Measurements from ENCODE around the gene BNC2. TPM values are rescaled to one million over a fixed set of nuclear protein-coding genes. Genes with fewer than 3 reads are reported as not detected.

BNC2 gene
- total RNA-seq, 4 donors from 2014 or later = 19.0 to 53.6 (median 25.3) TPM

DNA sequence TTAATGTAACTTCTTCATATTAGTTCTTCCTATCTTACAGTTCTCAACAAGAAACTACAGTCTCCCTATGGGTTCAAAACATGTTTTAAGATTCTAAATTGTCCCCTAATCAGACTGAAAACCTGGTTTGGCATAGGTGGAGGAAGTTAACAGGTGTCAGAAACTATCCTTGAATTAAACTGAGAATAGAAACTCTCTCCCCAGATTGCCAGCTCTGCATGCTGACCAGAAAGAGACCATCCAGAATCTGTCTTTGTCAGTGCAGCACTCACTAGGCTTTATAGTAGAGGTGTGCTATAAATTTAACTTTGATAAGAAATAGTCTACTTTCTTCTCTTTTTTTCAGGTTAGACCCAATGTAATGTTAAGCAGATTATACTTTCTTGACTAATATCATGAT is 63.8 kb downstream of the BNC2 start:
- DNase-seq (ENCODE audit: low spot score) = no peak
- TF ChIP-seq, protein P1, sequence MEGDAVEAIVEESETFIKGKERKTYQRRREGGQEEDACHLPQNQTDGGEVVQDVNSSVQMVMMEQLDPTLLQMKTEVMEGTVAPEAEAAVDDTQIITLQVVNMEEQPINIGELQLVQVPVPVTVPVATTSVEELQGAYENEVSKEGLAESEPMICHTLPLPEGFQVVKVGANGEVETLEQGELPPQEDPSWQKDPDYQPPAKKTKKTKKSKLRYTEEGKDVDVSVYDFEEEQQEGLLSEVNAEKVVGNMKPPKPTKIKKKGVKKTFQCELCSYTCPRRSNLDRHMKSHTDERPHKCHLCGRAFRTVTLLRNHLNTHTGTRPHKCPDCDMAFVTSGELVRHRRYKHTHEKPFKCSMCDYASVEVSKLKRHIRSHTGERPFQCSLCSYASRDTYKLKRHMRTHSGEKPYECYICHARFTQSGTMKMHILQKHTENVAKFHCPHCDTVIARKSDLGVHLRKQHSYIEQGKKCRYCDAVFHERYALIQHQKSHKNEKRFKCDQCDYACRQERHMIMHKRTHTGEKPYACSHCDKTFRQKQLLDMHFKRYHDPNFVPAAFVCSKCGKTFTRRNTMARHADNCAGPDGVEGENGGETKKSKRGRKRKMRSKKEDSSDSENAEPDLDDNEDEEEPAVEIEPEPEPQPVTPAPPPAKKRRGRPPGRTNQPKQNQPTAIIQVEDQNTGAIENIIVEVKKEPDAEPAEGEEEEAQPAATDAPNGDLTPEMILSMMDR (IDR thresholded peaks at IDR 0.05) = no peak

DNA sequence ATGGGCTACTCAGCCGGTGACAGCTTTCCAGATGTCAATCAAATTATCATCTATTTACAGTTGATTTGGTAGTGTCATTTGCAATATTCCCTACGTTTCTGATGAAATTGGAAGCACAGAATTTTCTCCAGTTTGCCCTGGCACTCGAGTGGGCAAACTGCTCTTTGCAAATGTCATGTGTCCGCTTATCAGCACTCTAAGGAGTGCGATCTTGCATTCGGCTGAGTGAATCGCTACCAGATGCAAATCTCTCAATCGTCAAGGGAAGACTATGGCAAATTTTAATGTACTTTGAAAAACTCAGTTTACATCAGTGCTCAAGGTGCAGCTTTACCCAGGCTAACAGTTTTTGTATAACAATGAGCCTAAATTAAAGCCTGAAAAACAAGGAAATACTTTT is 66.8 kb downstream of the BNC2 start:
- ATAC-seq (ENCODE audit: low FRiP score) = no peak
- TF ChIP-seq, protein P1 (IDR thresholded peaks at IDR 0.05) = no peak
- DNase-seq (ENCODE audit: low spot score) = no peak

More for the DNA sequence above, 63.8 kb downstream of the BNC2 start:
- no peak for ATAC-seq (ENCODE audit: low FRiP score)

DNA sequence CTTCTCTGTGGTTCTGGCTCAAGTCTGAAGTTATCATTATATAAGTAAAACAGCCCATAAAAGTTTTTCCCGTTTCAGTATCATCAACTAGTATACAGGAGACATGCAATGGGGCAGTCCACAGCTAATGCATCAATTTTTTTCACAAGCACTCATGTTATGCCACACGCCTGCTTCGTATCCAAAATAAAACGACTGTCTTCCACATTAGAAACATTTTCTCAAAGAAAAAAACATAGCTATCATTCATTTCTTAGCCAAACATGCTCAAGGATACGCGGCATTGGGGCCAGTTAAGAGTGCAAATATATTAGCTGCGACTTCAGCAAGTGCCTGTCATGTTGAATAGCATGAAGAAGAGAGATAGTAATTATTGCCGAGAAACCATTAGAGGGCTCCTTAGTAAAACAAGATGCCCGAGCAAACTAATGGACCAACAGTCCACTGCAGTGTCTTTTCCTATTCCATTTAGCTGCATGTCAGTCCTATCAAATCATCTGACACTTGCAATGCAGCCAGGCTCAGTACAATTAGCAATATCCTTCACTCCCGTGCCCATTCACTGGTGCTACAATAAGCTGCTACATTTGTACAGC is 68.5 kb downstream of the BNC2 start:
- ATAC-seq (ENCODE audit: low FRiP score) (no peak), DNase-seq (ENCODE audit: low spot score) (no peak)
- TF ChIP-seq, protein P1 (IDR thresholded peaks at IDR 0.05) = no peak

DNA sequence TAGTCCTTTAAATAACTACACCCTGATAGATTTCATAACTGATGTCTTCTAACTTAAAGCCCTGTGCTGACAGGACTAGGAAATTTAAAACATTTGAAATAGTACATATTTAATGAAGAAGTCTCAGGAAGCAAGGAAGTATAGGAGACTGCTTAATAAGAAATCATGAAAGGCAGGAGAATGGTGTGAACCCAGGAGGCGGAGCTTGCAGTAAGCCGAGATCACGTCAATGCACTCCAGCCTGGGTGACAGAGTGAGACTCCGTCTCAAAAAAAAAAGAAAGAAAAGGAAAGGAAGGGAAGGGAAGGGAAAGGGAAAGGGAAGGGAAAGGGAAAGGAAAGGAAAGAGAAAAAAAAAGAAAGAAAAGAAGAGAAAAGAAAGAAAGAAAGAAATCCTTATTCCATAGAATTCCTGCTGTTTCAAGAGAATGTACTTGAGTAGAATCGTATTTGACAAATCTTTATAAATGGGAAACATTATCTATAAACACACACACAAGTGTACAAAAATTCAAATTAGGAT is 74.1 kb downstream of the BNC2 start:
- ATAC-seq (ENCODE audit: low FRiP score) = no peak
- DNase-seq (ENCODE audit: low spot score) = no peak
- TF ChIP-seq, protein P1 (IDR thresholded peaks at IDR 0.05) = no peak

DNA sequence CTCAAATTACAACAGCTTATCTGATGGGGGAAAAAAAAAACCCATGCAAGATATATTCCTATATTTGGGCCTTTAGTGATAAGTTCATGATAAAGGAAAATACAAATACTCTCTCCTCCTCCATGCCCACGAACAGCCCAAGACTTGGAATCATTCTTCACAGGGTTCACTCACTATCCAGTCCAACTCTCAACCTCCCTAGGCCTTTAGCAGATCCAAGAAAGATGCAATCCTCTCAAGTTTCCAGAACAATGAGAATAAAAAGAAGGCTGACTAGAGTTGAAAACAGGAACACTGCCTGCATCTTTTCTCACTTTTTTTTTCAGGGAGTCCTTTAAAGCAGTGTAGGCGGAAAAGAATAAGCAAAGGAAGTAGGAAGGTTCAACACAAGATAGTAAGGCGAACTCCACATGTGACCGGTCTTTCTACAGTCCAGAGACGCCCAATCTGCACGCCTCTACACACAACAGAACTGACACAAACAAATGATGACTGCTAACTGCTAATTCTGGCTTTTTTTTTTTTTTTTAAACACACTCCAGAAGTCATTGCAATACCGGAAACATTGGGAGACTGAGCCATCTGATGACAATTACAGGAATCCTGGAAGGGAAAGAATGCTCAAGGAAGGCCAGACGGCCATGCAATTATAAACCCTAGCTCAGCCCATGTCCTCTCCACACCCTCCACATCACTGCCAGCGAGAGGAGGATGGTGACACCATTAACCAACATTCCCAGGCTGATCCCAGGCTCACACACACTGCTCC is 75.4 kb downstream of the BNC2 start:
- no peak for DNase-seq (ENCODE audit: low spot score)
- TF ChIP-seq, protein P1 (IDR thresholded peaks at IDR 0.05) = no peak
- peak; percentile 56 for ATAC-seq (ENCODE audit: low FRiP score)

DNA sequence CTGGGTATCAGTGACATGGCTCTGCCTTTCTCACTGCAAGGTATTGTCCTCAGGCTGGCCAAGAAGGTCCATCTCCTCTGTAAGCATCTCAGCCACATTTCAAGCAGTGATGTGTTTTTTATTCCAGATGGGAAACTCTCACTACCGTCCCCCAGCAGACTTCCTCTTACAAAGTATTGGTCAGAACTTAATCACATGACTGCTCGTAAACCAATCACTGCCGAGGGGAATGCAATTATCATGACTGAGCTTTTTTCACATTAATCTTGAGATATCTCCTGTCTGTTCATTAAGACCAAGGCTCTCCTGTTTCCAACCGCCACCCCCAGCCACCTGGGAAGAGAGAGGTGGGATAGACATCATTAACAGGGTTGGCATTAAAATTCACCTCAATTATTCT is 76.4 kb downstream of the BNC2 start:
- TF ChIP-seq, protein P1 (IDR thresholded peaks at IDR 0.05) = no peak
- DNase-seq (ENCODE audit: low spot score) = no peak
- ATAC-seq (ENCODE audit: low FRiP score) = no peak
